Smooth muscle cell (in vitro differentiated cells): Measurements from ENCODE around the gene NDP. TPM values are rescaled to one million over a fixed set of nuclear protein-coding genes. Genes with fewer than 3 reads are reported as not detected.

Experiments
- DNase-seq: peaks from one replicate; lab custom pipeline; 2025; ENCODE audit not compliant: unreplicated experiment; lab: John Stamatoyannopoulos, UW
- H2AFZ ChIP-seq: fragments of 200-600 bp; sonication (generic); 2 replicates; pipeline ENCODE4 v1.6.0; 2016; ENCODE audit warnings: antibody characterized with exemption, low read depth, mild to moderate bottlenecking
- H3F3A ChIP-seq: fragments of 200-600 bp; sonication (generic); 2 replicates; pipeline ENCODE4 v1.6.0; 2017; ENCODE audit warnings: antibody characterized with exemption, low read depth
- H3K27ac ChIP-seq: fragments of 200-600 bp; sonication (generic); 2 replicates; pipeline ENCODE4 v1.5.1; 2016; ENCODE audit warnings: low read depth, mild to moderate bottlenecking
- H3K27me3 ChIP-seq: fragments of 200-600 bp; sonication (generic); 2 replicates; pipeline ENCODE4 v1.6.1; 2016; ENCODE audit warnings: low read depth, mild to moderate bottlenecking
- H3K36me3 ChIP-seq: fragments of 200-600 bp; sonication (generic); 2 replicates; pipeline ENCODE4 v1.5.1; 2016; ENCODE audit warnings: low read depth
- H3K4me1 ChIP-seq: fragments of 200-600 bp; sonication (generic); 2 replicates; pipeline ENCODE4 v1.5.1; 2016; ENCODE audit warnings: low read depth
- H3K4me2 ChIP-seq: fragments of 200-600 bp; sonication (generic); 2 replicates; pipeline ENCODE4 v1.6.0; 2016; ENCODE audit warnings: mild to moderate bottlenecking
- H3K4me3 ChIP-seq: fragments of 200-600 bp; sonication (generic); 2 replicates; pipeline ENCODE4 v1.5.1; 2016; ENCODE audit warnings: mild to moderate bottlenecking
- H3K79me2 ChIP-seq: fragments of 200-600 bp; sonication (generic); 2 replicates; pipeline ENCODE4 v1.6.0; 2016; ENCODE audit warnings: low read depth, mild to moderate bottlenecking
- H3K9ac ChIP-seq: fragments of 200-600 bp; sonication (generic); 2 replicates; pipeline ENCODE4 v1.6.0; 2016; ENCODE audit warnings: low read depth
- H3K9me3 ChIP-seq: fragments of 200-600 bp; sonication (generic); replicated peaks from 2 replicates; pipeline ENCODE4 v1.5.1; 2016; ENCODE audit warnings: low read depth
- H4K20me1 ChIP-seq: fragments of 200-600 bp; sonication (generic); 2 replicates; pipeline ENCODE4 v1.6.0; 2016; ENCODE audit warnings: low read depth
- CTCF ChIP-seq: fragments of 200-600 bp; sonication (generic); IDR thresholded peaks from 2 replicates; pipeline ENCODE4 v1.5.1; 2017; ENCODE audit warnings: borderline replicate concordance, mild to moderate bottlenecking, antibody characterized with exemption; ENCODE audit not compliant: insufficient read depth, poor library complexity, severe bottlenecking
- WGBS: methylation state at CpG from one replicate; pipeline ENCODE4 v1.1.7; 2016; ENCODE audit warnings: low lambda C conversion rate; 5-methylcytosine and 5-hydroxymethylcytosine counted together
- polyA plus RNA-seq: library from polyadenylated mRNA; unstranded; fragments of >200 nt; fragmentation: Nextera tagmentation; extraction: Ambion mirVana; gene quantifications from 2 replicates; pipeline ENCODE4 v1.2.1, GENCODE V29; 2016
- total RNA-seq: library from RNA; depleted of rRNA; stranded (reverse); fragments of >200 nt; gene quantifications from 2 replicates; pipeline ENCODE4 v1.2.3, GENCODE V29; 2014

NDP gene
- total and polyA plus RNA-seq, 2 experiments from 2014 or later = 0.88 to 1.5 TPM

- H3K4me3 ChIP-seq = no peak overlapping the region
- no peaks in the 10 kb centered on the region for H4K20me1 ChIP-seq
- no peaks in the 10 kb centered on the region for H3K27me3 ChIP-seq
- H3K36me3 ChIP-seq = no peaks in the 10 kb centered on the region
- no peak for DNase-seq
- TF ChIP-seq CTCF = no peak
- no peaks in the 10 kb centered on the region for H3K79me2 ChIP-seq
- H2AFZ ChIP-seq = no peak overlapping the region
- no peak overlapping the region for H3K9ac ChIP-seq
- H3K27ac ChIP-seq = no peak overlapping the region
- no peaks in the 10 kb centered on the region for H3K4me1 ChIP-seq
- no peaks in the 10 kb centered on the region for H3K9me3 ChIP-seq
- no peaks in the 10 kb centered on the region for H3F3A ChIP-seq
- H3K4me2 ChIP-seq = no peak overlapping the region
- WGBS = 88% methylated on average over 3 of the region's 3 CpGs
Measured at GRCh38 chrX:44019911-44020310, 46.7 kb upstream of the NDP start.

GRCh38 chrX:44017676-44018075 lies 44.5 kb upstream of the NDP start:
- no peaks in the 10 kb centered on the region for H3K79me2 ChIP-seq
- TF ChIP-seq CTCF = no peak

GRCh38 chrX:44016906-44017305 lies 43.7 kb upstream of the NDP start:
- Histone ChIP-seq H3K9ac (no peak overlapping the region), H3K36me3 (no peaks in the 10 kb centered on the region), H3F3A (no peaks in the 10 kb centered on the region), H3K79me2 (no peaks in the 10 kb centered on the region), H3K9me3 (no peaks in the 10 kb centered on the region), H2AFZ (no peak overlapping the region), H4K20me1 (no peaks in the 10 kb centered on the region), H3K27ac (no peak overlapping the region), H3K27me3 (no peaks in the 10 kb centered on the region), H3K4me1 (no peaks in the 10 kb centered on the region), H3K4me2 (no peak overlapping the region), H3K4me3 (no peak overlapping the region)
- DNase-seq = no peak
- TF ChIP-seq CTCF = no peak
- WGBS = 66% methylated on average over 4 of the region's 4 CpGs

More at GRCh38 chrX:44017676-44018075, 44.5 kb upstream of the NDP start:
- H3K27me3 ChIP-seq = no peaks in the 10 kb centered on the region
- no peak for DNase-seq
- H2AFZ ChIP-seq = no peak overlapping the region
- H3K36me3 ChIP-seq = no peaks in the 10 kb centered on the region
- H3F3A ChIP-seq = no peaks in the 10 kb centered on the region
- no peak overlapping the region for H3K27ac ChIP-seq
- H3K4me1 ChIP-seq = no peaks in the 10 kb centered on the region
- H3K9ac ChIP-seq = no peak overlapping the region
- H3K4me3 ChIP-seq = no peak overlapping the region
- H3K4me2 ChIP-seq = no peak overlapping the region
- WGBS = 62% methylated on average over 3 of the region's 3 CpGs
- no peaks in the 10 kb centered on the region for H4K20me1 ChIP-seq
- no peaks in the 10 kb centered on the region for H3K9me3 ChIP-seq

- Histone ChIP-seq H3K27me3 (no peaks in the 10 kb centered on the region), H3K27ac (no peak overlapping the region), H4K20me1 (no peaks in the 10 kb centered on the region), H3K4me2 (no peak overlapping the region), H3K79me2 (no peaks in the 10 kb centered on the region), H3K9ac (no peak overlapping the region), H3F3A (no peaks in the 10 kb centered on the region), H2AFZ (no peak overlapping the region), H3K36me3 (no peaks in the 10 kb centered on the region), H3K4me1 (no peaks in the 10 kb centered on the region), H3K4me3 (no peak overlapping the region), H3K9me3 (no peaks in the 10 kb centered on the region)
- WGBS = 66% methylated on average over 4 of the region's 4 CpGs
- DNase-seq = no peak
- TF ChIP-seq CTCF = no peak
Measured at GRCh38 chrX:44012484-44013096, 39.4 kb upstream of the NDP start.
